HepG2 (cell line): ENCODE measurements around the gene ZDHHC18. TPM values are rescaled to one million over a fixed set of nuclear protein-coding genes. Genes with fewer than 3 reads are reported as not detected.

Experiments
- BRCA1 ChIP-seq: sonication (generic); formaldehyde crosslinking; IDR thresholded peaks from 2 replicates; pipeline ENCODE4 v1.4.0; 2020; ENCODE audit warnings: missing genetic modification reagents
- BRF2 ChIP-seq: sonication (generic); formaldehyde crosslinking; IDR thresholded peaks from 2 replicates; pipeline ENCODE4 v1.8.1; 2022; ENCODE audit warnings: mild to moderate bottlenecking, missing genetic modification reagents
- CENPBD1 ChIP-seq: sonication (generic); formaldehyde crosslinking; IDR thresholded peaks from 2 replicates; pipeline ENCODE4 v1.8.0; 2022; ENCODE audit warnings: missing genetic modification reagents, low read depth, mild to moderate bottlenecking, borderline replicate concordance
- GZF1 ChIP-seq: sonication (generic); formaldehyde crosslinking; IDR thresholded peaks from 2 replicates; pipeline ENCODE4 v1.5.1; 2020; ENCODE audit warnings: mild to moderate bottlenecking, missing genetic modification reagents
- HBP1 ChIP-seq: IDR thresholded peaks from 2 replicates; pipeline ENCODE4 v1.6.1; 2016; ENCODE audit warnings: low read depth, control low read depth
- JUN ChIP-seq: sonication (generic); formaldehyde crosslinking; IDR thresholded peaks from 2 replicates; pipeline ENCODE4 v1.4.0; 2020; ENCODE audit warnings: mild to moderate bottlenecking, missing genetic modification reagents
- KMT2A ChIP-seq: sonication (generic); formaldehyde crosslinking; IDR thresholded peaks from 2 replicates; pipeline ENCODE4 v1.4.0; 2020; ENCODE audit warnings: missing genetic modification reagents
- MEF2D ChIP-seq: sonication (generic); formaldehyde crosslinking; IDR thresholded peaks from 2 replicates; pipeline ENCODE4 v1.5.1; 2020; ENCODE audit warnings: mild to moderate bottlenecking, missing genetic modification reagents
- MLXIP ChIP-seq: sonication (generic); formaldehyde crosslinking; IDR thresholded peaks from 2 replicates; pipeline ENCODE4 v1.9.0; 2021; ENCODE audit warnings: missing genetic modification reagents, borderline replicate concordance
- MTA1 ChIP-seq: sonication (generic); formaldehyde crosslinking; IDR thresholded peaks from 2 replicates; pipeline ENCODE4 v1.4.0; 2020; ENCODE audit warnings: missing genetic modification reagents, mild to moderate bottlenecking, borderline replicate concordance
- NFE2 ChIP-seq: sonication (generic); formaldehyde crosslinking; IDR thresholded peaks from 2 replicates; pipeline ENCODE4 v1.4.0; 2020; ENCODE audit warnings: missing genetic modification reagents
- PITX1 ChIP-seq: sonication (generic); formaldehyde crosslinking; IDR thresholded peaks from 2 replicates; pipeline ENCODE4 v1.5.1; 2020; ENCODE audit warnings: mild to moderate bottlenecking, missing genetic modification reagents
- PLSCR1 ChIP-seq: sonication (generic); formaldehyde crosslinking; IDR thresholded peaks from 2 replicates; pipeline ENCODE4 v1.5.0; 2020; ENCODE audit warnings: missing genetic modification reagents, mild to moderate bottlenecking, borderline replicate concordance
- SRSF9 ChIP-seq: fragments of 200-400 bp; formaldehyde crosslinking; IDR thresholded peaks from 2 replicates; pipeline ENCODE4 v1.6.1; 2018; ENCODE audit warnings: borderline replicate concordance, mild to moderate bottlenecking, low read depth, low read length; ENCODE audit not compliant: insufficient read depth, poor library complexity, severe bottlenecking
- STAG1 ChIP-seq: sonication (generic); formaldehyde crosslinking; IDR thresholded peaks from 2 replicates; pipeline ENCODE4 v1.4.0; 2020; ENCODE audit warnings: missing genetic modification reagents
- ZC3H4 ChIP-seq: sonication (generic); formaldehyde crosslinking; IDR thresholded peaks from 2 replicates; pipeline ENCODE4 v1.4.0; 2020; ENCODE audit warnings: missing genetic modification reagents, borderline replicate concordance
- ZFP62 ChIP-seq: sonication (generic); formaldehyde crosslinking; IDR thresholded peaks from 2 replicates; pipeline ENCODE4 v1.4.0; 2020; ENCODE audit warnings: missing genetic modification reagents
- ZMYM4 ChIP-seq: sonication (generic); formaldehyde crosslinking; IDR thresholded peaks from 2 replicates; pipeline ENCODE4 v1.8.1; 2023; ENCODE audit warnings: mild to moderate bottlenecking, missing genetic modification reagents
- ZNF432 ChIP-seq: sonication (generic); formaldehyde crosslinking; IDR thresholded peaks from 2 replicates; pipeline ENCODE4 v1.5.0; 2020; ENCODE audit warnings: missing genetic modification reagents, mild to moderate bottlenecking, borderline replicate concordance
- ZNF550 ChIP-seq: sonication (generic); formaldehyde crosslinking; IDR thresholded peaks from 2 replicates; pipeline ENCODE4 v1.4.0; 2020; ENCODE audit warnings: mild to moderate bottlenecking, missing genetic modification reagents, borderline replicate concordance
- ZNF605 ChIP-seq: sonication (generic); formaldehyde crosslinking; IDR thresholded peaks from 2 replicates; pipeline ENCODE4 v1.8.0; 2022; ENCODE audit warnings: mild to moderate bottlenecking, missing genetic modification reagents
- polyA plus RNA-seq, 8 experiments: library from polyadenylated mRNA; depleted of rRNA in 3 of 8; stranded (reverse) in 7 of 8; unstranded in 1 of 8; fragments of >200 nt; fragmentation: Illumina TruSeq in 4 of 8; extraction: Trizol in 4 of 8; gene quantifications; 2 replicates each; pipeline versions ENCODE4 v1.2.1 to v1.2.3, GENCODE V29; 2011 to 2016; ENCODE audit warnings: low read depth in 4 of 8, missing spikeins in 1 of 8, mixed read lengths in 1 of 8; ENCODE audit not compliant: insufficient read depth in 1 of 8
- total RNA-seq, 5 experiments: library from RNA; depleted of rRNA; stranded (reverse); fragments of >200 nt; fragmentation: Illumina TruSeq; extraction: Trizol; gene quantifications; 2 replicates each; pipeline ENCODE4 v1.2.3, GENCODE V29; 2016; ENCODE audit warnings: low read depth in 1 of 5

ZDHHC18 gene
- total and polyA plus RNA-seq, 2 of the 13 experiments (the other 11 are each of a cell fraction or from before 2014, with no cell fraction given) = 13.2 to 35.3 TPM

GRCh38 chr1:26862781-26863684 is 36.5 kb downstream of the ZDHHC18 start, which contains the start of gene SFN (continued):
- TF ChIP-seq ZNF432 (no peak), PITX1 (CRISPR knock-in tag) (no peak), MLXIP (CRISPR knock-in tag) (no peak), BRCA1 (CRISPR knock-in tag) (no peak), MTA1 (no peak), ZMYM4 (CRISPR knock-in tag) (no peak; the same call in 1 of the 2 replicates), STAG1 (CRISPR knock-in tag) (peak; percentile 39; the same call in 1 of the 2 replicates), SRSF9 (no peak), ZC3H4 (CRISPR knock-in tag) (no peak), ZNF550 (CRISPR knock-in tag) (no peak), ZFP62 (CRISPR knock-in tag) (no peak), JUN (CRISPR knock-in tag) (no peak), HBP1 (no peak), GZF1 (CRISPR knock-in tag) (no peak), KMT2A (CRISPR knock-in tag) (no peak), PLSCR1 (CRISPR knock-in tag) (no peak), MEF2D (no peak), BRF2 (CRISPR knock-in tag) (no peak), ZNF605 (CRISPR knock-in tag) (no peak), NFE2 (CRISPR knock-in tag) (no peak), CENPBD1 (CRISPR knock-in tag) (no peak)
